ENCODE measurements around the gene C1QL4. TPM values are rescaled to one million over a fixed set of nuclear protein-coding genes. Genes with fewer than 3 reads are reported as not detected.
"Not testable (repeated sequence)": the region's sequence is repeated elsewhere in the genome, so short reads cannot be mapped to it uniquely, and the experiment has no call there.

Gene C1QL4
- polyA plus RNA-seq, 3 donors = not detected

- WGBS (ENCODE audit: insufficient coverage) = under 1% methylated on average over 63 of the region's 65 CpGs
- peaks cover 14 to 32% of the 10 kb centered on the region in 2 donors for H3K36me3 Mint-ChIP-seq
- peak within 1 kb of the TSS in 1 of 2 donors; percentile 68 for H3K27ac ChIP-seq (ENCODE audit: low read depth in 1 of 2, low read length in 2 of 2)
- peaks cover 21% of the 10 kb centered on the region for H3K4me1 Mint-ChIP-seq
- peak within 1 kb of the TSS; percentile 87 for H3K4me2 ChIP-seq (replicated peaks; ENCODE audit: extremely low read depth, low read length, poor library complexity, severe bottlenecking)
- peaks cover 19% of the 10 kb centered on the region for H3K79me2 ChIP-seq (ENCODE audit: insufficient read depth, low read length)
- H3K9ac ChIP-seq (ENCODE audit: insufficient read depth, low read length, poor library complexity, severe bottlenecking) = peak within 1 kb of the TSS; percentile 75
- peaks cover 4 to 10% (median 5%) of the 10 kb centered on the region in 3 donors for H3K27me3 Mint-ChIP-seq (ENCODE audit: low read depth in 3 of 3)
- intact Hi-C loops (cut with micrococcal nuclease) = no loop called here
- peak; percentile 97 to 98 (median 97) for DNase-seq
- H3K4me3 ChIP-seq (replicated peaks in 1 of 3; ENCODE audit: low read depth in 2 of 3, low read length in 3 of 3) = peak within 1 kb of the TSS; percentile 63 to 80 (median 64)
- peak within 1 kb of the TSS; percentile 59 to 93 (median 83) for H3K27ac Mint-ChIP-seq
- H3K4me3 Mint-ChIP-seq = peak within 1 kb of the TSS; percentile 97 to 100
- TF ChIP-seq CTCF (IDR thresholded peaks at IDR 0.05) = no peak
- H3K27me3 ChIP-seq (ENCODE audit: control insufficient read depth in 2 of 2, insufficient read depth in 2 of 2, low read length in 2 of 2) = no peaks in the 10 kb centered on the region
- H4K20me1 ChIP-seq (ENCODE audit: insufficient read depth, low read length) = no peaks in the 10 kb centered on the region
- H3K4me1 ChIP-seq (ENCODE audit: control insufficient read depth in 1 of 2, insufficient read depth in 2 of 2, low read length in 2 of 2) = peaks cover 17 to 21% of the 10 kb centered on the region in 2 donors
- peak within 1 kb of the TSS; percentile 87 for H2AFZ ChIP-seq (ENCODE audit: insufficient read depth, low read depth, low read length, poor library complexity, severe bottlenecking)
- H3K9me3 Mint-ChIP-seq = no peaks in the 10 kb centered on the region
- peaks cover 7 to 26% of the 10 kb centered on the region in 2 donors for H3K36me3 ChIP-seq (replicated peaks in 1 of 2; ENCODE audit: control insufficient read depth in 1 of 2, insufficient read depth in 2 of 2, low read length in 2 of 2)
- no peaks in the 10 kb centered on the region for H3K9me3 ChIP-seq (replicated peaks in 1 of 2; ENCODE audit: control insufficient read depth in 1 of 2, insufficient read depth in 1 of 2, low read length in 2 of 2)
Measured at GRCh38 chr12:49322708-49323523, 14.1 kb downstream of the C1QL4 start, which contains the start of gene TROAP. Gene TROAP (plus strand): TSS chr12:49323255. CDS start chr12:49323609, 354 bp downstream.

- Histone ChIP-seq H3K27ac (ENCODE audit: low read depth in 1 of 2, low read length in 2 of 2) (peak overlapping the region in 1 of 2 donors; percentile 68), H3K36me3 (replicated peaks in 1 of 2; ENCODE audit: control insufficient read depth in 1 of 2, insufficient read depth in 2 of 2, low read length in 2 of 2) (peaks cover 4 to 20% of the 10 kb centered on the region in 2 donors), H3K4me2 (replicated peaks; ENCODE audit: extremely low read depth, low read length, poor library complexity, severe bottlenecking) (peak overlapping the region; percentile 87), H2AFZ (ENCODE audit: insufficient read depth, low read depth, low read length, poor library complexity, severe bottlenecking) (peak overlapping the region; percentile 87), H3K79me2 (ENCODE audit: insufficient read depth, low read length) (peaks cover 19% of the 10 kb centered on the region), H3K27me3 (ENCODE audit: control insufficient read depth in 2 of 2, insufficient read depth in 2 of 2, low read length in 2 of 2) (no peaks in the 10 kb centered on the region), H3K9ac (ENCODE audit: insufficient read depth, low read length, poor library complexity, severe bottlenecking) (peak overlapping the region; percentile 75), H4K20me1 (ENCODE audit: insufficient read depth, low read length) (no peaks in the 10 kb centered on the region), H3K9me3 (replicated peaks in 1 of 2; ENCODE audit: control insufficient read depth in 1 of 2, insufficient read depth in 1 of 2, low read length in 2 of 2) (no peaks in the 10 kb centered on the region), H3K4me3 (replicated peaks in 1 of 3; ENCODE audit: low read depth in 2 of 3, low read length in 3 of 3) (peak overlapping the region; percentile 58 to 80 (median 63)), H3K4me1 (ENCODE audit: control insufficient read depth in 1 of 2, insufficient read depth in 2 of 2, low read length in 2 of 2) (peaks cover 17 to 21% of the 10 kb centered on the region in 2 donors)
- Mint-ChIP-seq H3K27ac (peak overlapping the region in 6 of 7 donors; percentile 32 to 93 (median 82)), H3K4me1 (peaks cover 21% of the 10 kb centered on the region), H3K36me3 (peaks cover 9 to 26% of the 10 kb centered on the region in 2 donors), H3K4me3 (peak overlapping the region; percentile 97 to 100), H3K27me3 (ENCODE audit: low read depth in 3 of 3) (peaks cover 7 to 8% (median 7%) of the 10 kb centered on the region in 3 donors), H3K9me3 (no peaks in the 10 kb centered on the region)
- intact Hi-C loops (cut with micrococcal nuclease) = no loop called here
- WGBS (ENCODE audit: insufficient coverage) = 47% methylated on average over 7 of the region's 12 CpGs
- no peak for TF ChIP-seq CTCF (IDR thresholded peaks at IDR 0.05)
- no peak for DNase-seq
Measured at GRCh38 chr12:49322367-49322707, 14.7 kb downstream of the C1QL4 start.

- intact Hi-C loops (cut with micrococcal nuclease); H3K9me3 Mint-ChIP-seq; H3K9ac ChIP-seq (ENCODE audit: insufficient read depth, low read length, poor library complexity, severe bottlenecking); H3K27ac ChIP-seq (ENCODE audit: low read depth in 1 of 2, low read length in 2 of 2); H4K20me1 ChIP-seq (ENCODE audit: insufficient read depth, low read length); H2AFZ ChIP-seq (ENCODE audit: insufficient read depth, low read depth, low read length, poor library complexity, severe bottlenecking); H3K4me2 ChIP-seq (replicated peaks; ENCODE audit: extremely low read depth, low read length, poor library complexity, severe bottlenecking); H3K36me3 ChIP-seq (replicated peaks in 1 of 2; ENCODE audit: control insufficient read depth in 1 of 2, insufficient read depth in 2 of 2, low read length in 2 of 2); H3K4me3 ChIP-seq (replicated peaks in 1 of 3; ENCODE audit: low read depth in 2 of 3, low read length in 3 of 3); H3K27me3 ChIP-seq (ENCODE audit: control insufficient read depth in 2 of 2, insufficient read depth in 2 of 2, low read length in 2 of 2); H3K36me3 Mint-ChIP-seq; DNase-seq; H3K9me3 ChIP-seq (replicated peaks in 1 of 2; ENCODE audit: control insufficient read depth in 1 of 2, insufficient read depth in 1 of 2, low read length in 2 of 2): not testable (repeated sequence)
- H3K27ac Mint-ChIP-seq = peak overlapping the region in 1 of 7 donors; percentile 64
- peaks cover 7 to 11% (median 8%) of the 10 kb centered on the region in 3 donors for H3K27me3 Mint-ChIP-seq (ENCODE audit: low read depth in 3 of 3)
- Histone ChIP-seq H3K4me1 (ENCODE audit: control insufficient read depth in 1 of 2, insufficient read depth in 2 of 2, low read length in 2 of 2) (peaks cover 17 to 21% of the 10 kb centered on the region in 2 donors), H3K79me2 (ENCODE audit: insufficient read depth, low read length) (peaks cover 19% of the 10 kb centered on the region)
- H3K4me3 Mint-ChIP-seq = peak overlapping the region in 1 of 2 donors; percentile 37
- 96% methylated on average over 8 of the region's 9 CpGs for WGBS (ENCODE audit: insufficient coverage)
- H3K4me1 Mint-ChIP-seq = peaks cover 21% of the 10 kb centered on the region
Measured at GRCh38 chr12:49320411-49321103, 16.4 kb downstream of the C1QL4 start.

Data from CD14-positive monocyte (primary cell).